ENCODE measurements around the gene FNDC3B.

FNDC3B gene

GRCh38 chr3:172018364-172018763 is 21.0 kb upstream of the FNDC3B start:
- TF ChIP-seq MAX (IDR thresholded peaks at IDR 0.05; ENCODE audit: low read depth, low read length) (no peak), CTCF (IDR thresholded peaks at IDR 0.05; ENCODE audit: low read depth, low read length) (no peak), MYC (IDR thresholded peaks at IDR 0.05; ENCODE audit: low read depth, low read length) (no peak), POLR2A (IDR thresholded peaks at IDR 0.05; ENCODE audit: extremely low read depth, insufficient read length) (no peak)
- no peak overlapping the region for H3K4me3 ChIP-seq (ENCODE audit: low read depth, low read length)
- DNase-seq (ENCODE audit: low read depth), result peak; percentile 74

GRCh38 chr3:172020763-172021162 is 18.6 kb upstream of the FNDC3B start:
- TF ChIP-seq MAX (IDR thresholded peaks at IDR 0.05; ENCODE audit: low read depth, low read length) (no peak), MYC (IDR thresholded peaks at IDR 0.05; ENCODE audit: low read depth, low read length) (no peak), CTCF (IDR thresholded peaks at IDR 0.05; ENCODE audit: low read depth, low read length) (no peak), POLR2A (IDR thresholded peaks at IDR 0.05; ENCODE audit: extremely low read depth, insufficient read length) (no peak)
- no peak for DNase-seq (ENCODE audit: low read depth)
- no peak overlapping the region for H3K4me3 ChIP-seq (ENCODE audit: low read depth, low read length)

- H3K4me3 ChIP-seq (ENCODE audit: low read depth, low read length), result no peak overlapping the region
- TF ChIP-seq MAX (IDR thresholded peaks at IDR 0.05; ENCODE audit: low read depth, low read length), result no peak
- TF ChIP-seq MYC (IDR thresholded peaks at IDR 0.05; ENCODE audit: low read depth, low read length), result no peak
- no peak for TF ChIP-seq CTCF (IDR thresholded peaks at IDR 0.05; ENCODE audit: low read depth, low read length)
- no peak for TF ChIP-seq POLR2A (IDR thresholded peaks at IDR 0.05; ENCODE audit: extremely low read depth, insufficient read length)
- DNase-seq (ENCODE audit: low read depth), result no peak
Observed at GRCh38 chr3:172021164-172021563, 18.2 kb upstream of the FNDC3B start.

GRCh38 chr3:172021859-172022258 is 17.5 kb upstream of the FNDC3B start:
- no peak for DNase-seq (ENCODE audit: low read depth)
- TF ChIP-seq MYC (IDR thresholded peaks at IDR 0.05; ENCODE audit: low read depth, low read length) (no peak), CTCF (IDR thresholded peaks at IDR 0.05; ENCODE audit: low read depth, low read length) (no peak), POLR2A (IDR thresholded peaks at IDR 0.05; ENCODE audit: extremely low read depth, insufficient read length) (no peak), MAX (IDR thresholded peaks at IDR 0.05; ENCODE audit: low read depth, low read length) (no peak)
- H3K4me3 ChIP-seq (ENCODE audit: low read depth, low read length), result no peak overlapping the region

- no peak overlapping the region for H3K4me3 ChIP-seq (ENCODE audit: low read depth, low read length)
- TF ChIP-seq POLR2A (IDR thresholded peaks at IDR 0.05; ENCODE audit: extremely low read depth, insufficient read length) (no peak), MYC (IDR thresholded peaks at IDR 0.05; ENCODE audit: low read depth, low read length) (no peak), MAX (IDR thresholded peaks at IDR 0.05; ENCODE audit: low read depth, low read length) (no peak), CTCF (IDR thresholded peaks at IDR 0.05; ENCODE audit: low read depth, low read length) (no peak)
- DNase-seq (ENCODE audit: low read depth), result no peak
Observed at GRCh38 chr3:172023915-172024314, 15.5 kb upstream of the FNDC3B start.

- no peak overlapping the region for H3K4me3 ChIP-seq (ENCODE audit: low read depth, low read length)
- TF ChIP-seq MAX (IDR thresholded peaks at IDR 0.05; ENCODE audit: low read depth, low read length), result no peak
- TF ChIP-seq POLR2A (IDR thresholded peaks at IDR 0.05; ENCODE audit: extremely low read depth, insufficient read length), result no peak
- no peak for TF ChIP-seq MYC (IDR thresholded peaks at IDR 0.05; ENCODE audit: low read depth, low read length)
- TF ChIP-seq CTCF (IDR thresholded peaks at IDR 0.05; ENCODE audit: low read depth, low read length), result no peak
- no peak for DNase-seq (ENCODE audit: low read depth)
Observed at GRCh38 chr3:172024679-172025078, 14.7 kb upstream of the FNDC3B start.
